MCF 10A (cell line): Measurements from ENCODE around the gene MCAM. TPM values are rescaled to one million over a fixed set of nuclear protein-coding genes. Genes with fewer than 3 reads are reported as not detected.
A peak's percentile ranks its signal among the peaks of the same experiment; 100 is the strongest.

Source experiments
- BruUV-seq: library from RNA; stranded (reverse); fragments of 400-500 nt; replicated peaks from 2 replicates; lab custom pipeline; 2021; lab: Mats Ljungman, UMichigan
- CTCF ChIA-PET: fragments of 300-600 bp; sonication (Branson Sonifier 250); formaldehyde crosslinking; extraction: SDS; loops from one replicate; lab custom pipeline; 2021; ENCODE audit warnings: antibody characterized with exemption, inconsistent platforms; lab: Yijun Ruan, JAX
- POLR2A ChIA-PET: fragments of 300-600, 350-650 bp; sonication (Branson Sonifier 250); formaldehyde crosslinking; extraction: SDS; loops from one replicate; lab custom pipeline; 2020; ENCODE audit warnings: antibody characterized with exemption, inconsistent platforms; lab: Yijun Ruan, JAX
- DNase-seq: peaks from one replicate; pipeline ENCODE4 v3.0.0-alpha.2; 2018; ENCODE audit not compliant: unreplicated experiment
- H3K27ac Mint-ChIP-seq: one replicate; pipeline ENCODE4 v1.8.0; 2022; ENCODE audit warnings: mild to moderate bottlenecking, low read depth, mixed read lengths; ENCODE audit not compliant: unreplicated experiment
- H3K27me3 Mint-ChIP-seq: one replicate; pipeline ENCODE4 v1.8.0; 2022; ENCODE audit warnings: mixed read lengths; ENCODE audit not compliant: insufficient read depth, unreplicated experiment
- H3K36me3 Mint-ChIP-seq: one replicate; pipeline ENCODE4 v1.8.0; 2022; ENCODE audit warnings: mild to moderate bottlenecking, moderate library complexity, mixed read lengths; ENCODE audit not compliant: insufficient read depth, unreplicated experiment
- H3K4me1 Mint-ChIP-seq: one replicate; pipeline ENCODE4 v1.8.0; 2022; ENCODE audit warnings: mixed read lengths; ENCODE audit not compliant: insufficient read depth, unreplicated experiment
- H3K4me3 Mint-ChIP-seq: one replicate; pipeline ENCODE4 v1.8.0; 2022; ENCODE audit warnings: mild to moderate bottlenecking, moderate library complexity, mixed read lengths; ENCODE audit not compliant: unreplicated experiment
- H3K9me3 Mint-ChIP-seq: one replicate; pipeline ENCODE4 v1.8.0; 2022; ENCODE audit warnings: mixed read lengths; ENCODE audit not compliant: unreplicated experiment
- CTCF ChIP-seq: fragments of 200-600 bp; IDR thresholded peaks from one replicate; pipeline ENCODE4 v1.8.0; 2022; ENCODE audit warnings: antibody characterized with exemption, mild to moderate bottlenecking; ENCODE audit not compliant: unreplicated experiment
- intact Hi-C: fragments of 100-400 bp; cut with micrococcal nuclease; formaldehyde crosslinking; loops from 2 replicates; pipeline ENCODE4 v1.14.1; 2022
- total RNA-seq: library from RNA; stranded (reverse); gene quantifications from 2 replicates; pipeline ENCODE4 v1.2.3, GENCODE V29; 2022

MCAM gene
- total RNA-seq, 1 experiment from 2014 or later: 3.5 TPM

- TF ChIP-seq CTCF: no peak
- H3K4me3 Mint-ChIP-seq: peak overlapping the region; percentile 5
- peak; percentile 78 for DNase-seq
- ChIA-PET CTCF (interaction anchor here (0.6 to 1.2 kb wide), 6 partner anchors 19 to 113 kb away, joined by 3 to 6 read pairs (median 4); no protein-coding TSS in a partner anchor), POLR2A (interaction anchor here (0.6 to 1.4 kb wide), 4 partner anchors 16 to 197 kb away, joined by 3 to 4 read pairs (median 3); partner anchors contain the start of gene RNF26)
- BruUV-seq: no TSS peak
- no peaks in the 10 kb centered on the region for H3K9me3 Mint-ChIP-seq
- intact Hi-C loops: no loop called here
- no peaks in the 10 kb centered on the region for H3K27me3 Mint-ChIP-seq
- H3K36me3 Mint-ChIP-seq: no peaks in the 10 kb centered on the region
- peaks cover 9% of the 10 kb centered on the region for H3K4me1 Mint-ChIP-seq
- peak overlapping the region; percentile 71 for H3K27ac Mint-ChIP-seq
These were observed 1.6 kb upstream of the MCAM start for GRCh38 chr11:119318240-119319135.

- CTCF ChIA-PET: interaction anchor here (0.6 to 1.2 kb wide), 6 partner anchors 9 to 223 kb away, joined by 3 to 6 read pairs (median 4); no protein-coding TSS in a partner anchor
- no peak overlapping the region for H3K4me3 Mint-ChIP-seq
- intact Hi-C loops: no loop called here
- H3K4me1 Mint-ChIP-seq: peaks cover 8% of the 10 kb centered on the region
- no peaks in the 10 kb centered on the region for H3K27me3 Mint-ChIP-seq
- no peak overlapping the region for H3K27ac Mint-ChIP-seq
- H3K9me3 Mint-ChIP-seq: no peaks in the 10 kb centered on the region
- POLR2A ChIA-PET: interaction anchor here (0.6 to 1.4 kb wide), 3 partner anchors 16 to 197 kb away, joined by 3 to 4 read pairs (median 3); partner anchors contain the start of gene RNF26
- no peak for DNase-seq
- TF ChIP-seq CTCF: no peak
- no TSS peak for BruUV-seq
- H3K36me3 Mint-ChIP-seq: no peaks in the 10 kb centered on the region
These were observed 786 bp upstream of the MCAM start for GRCh38 chr11:119317592-119318239.

- Mint-ChIP-seq H3K4me3 (peak overlapping the region; percentile 69), H3K27me3 (no peaks in the 10 kb centered on the region), H3K4me1 (peaks cover 8% of the 10 kb centered on the region), H3K9me3 (no peaks in the 10 kb centered on the region), H3K27ac (no peak overlapping the region), H3K36me3 (peaks cover 7% of the 10 kb centered on the region)
- CTCF ChIA-PET: interaction anchor here (0.6 to 1.1 kb wide), 5 partner anchors 9 to 39 kb away, joined by 3 to 7 read pairs (median 4); no protein-coding TSS in a partner anchor
- DNase-seq: peak; percentile 63
- intact Hi-C loops: no loop called here
- POLR2A ChIA-PET: interaction anchor here (0.6 to 0.9 kb wide), 2 partner anchors 18 to 214 kb away, joined by 3 read pairs; partner anchors contain the start of genes DPAGT1 and RNF26
- no peak for TF ChIP-seq CTCF
- no TSS peak for BruUV-seq
These were observed 758 bp downstream of the MCAM start for GRCh38 chr11:119316016-119316728.
